GM21723 (cell line): Measurements from ENCODE around the gene WBP1L.

Experiments used
- ATAC-seq: cut with Tn5 transposase; IDR thresholded peaks from one replicate; pipeline ENCODE4 v1.9.1; 2021; ENCODE audit warnings: mild to moderate bottlenecking, moderate library complexity; ENCODE audit not compliant: unreplicated experiment

WBP1L gene

GRCh38 chr10:102777711-102778453 is 34.1 kb downstream of the WBP1L start:
- no peak for ATAC-seq

GRCh38 chr10:102778781-102779180 is 35.0 kb downstream of the WBP1L start:
- no peak for ATAC-seq

GRCh38 chr10:102779680-102780526 is 36.2 kb downstream of the WBP1L start:
- ATAC-seq, result no peak

- no peak for ATAC-seq
These were observed 36.7 kb downstream of the WBP1L start for GRCh38 chr10:102780527-102780808.

GRCh38 chr10:102781090-102781920 is 37.6 kb downstream of the WBP1L start:
- ATAC-seq, result no peak

GRCh38 chr10:102781921-102782557 is 38.3 kb downstream of the WBP1L start:
- no peak for ATAC-seq

- ATAC-seq, result no peak
These were observed 39.2 kb downstream of the WBP1L start for GRCh38 chr10:102782673-102783551.

GRCh38 chr10:102783568-102783967 is 39.8 kb downstream of the WBP1L start:
- no peak for ATAC-seq

GRCh38 chr10:102785818-102786217 is 42.1 kb downstream of the WBP1L start:
- no peak for ATAC-seq

GRCh38 chr10:102791754-102792395 is 48.1 kb downstream of the WBP1L start:
- ATAC-seq, result no peak

GRCh38 chr10:102795453-102796406 is 52.0 kb downstream of the WBP1L start:
- ATAC-seq, result peak; percentile 38

GRCh38 chr10:102796407-102797176 is 52.8 kb downstream of the WBP1L start:
- peak; percentile 98 for ATAC-seq

GRCh38 chr10:102799691-102800471 is 56.1 kb downstream of the WBP1L start:
- no peak for ATAC-seq

GRCh38 chr10:102800611-102801335 is 57.0 kb downstream of the WBP1L start:
- no peak for ATAC-seq

- no peak for ATAC-seq
These were observed 57.7 kb downstream of the WBP1L start for GRCh38 chr10:102801496-102801895.

- ATAC-seq, result no peak
These were observed 58.2 kb downstream of the WBP1L start for GRCh38 chr10:102801978-102802377.
